Central memory CD4-positive, alpha-beta T cell (primary cell): ENCODE measurements around the gene ZNF688.

Experiments used
- DNase-seq: peaks from one replicate; pipeline ENCODE4 v3.0.0; 2022

ZNF688 gene

GRCh38 chr16:30585022-30585399, 13.5 kb upstream of the ZNF688 start:
- no peak for DNase-seq

DNA sequence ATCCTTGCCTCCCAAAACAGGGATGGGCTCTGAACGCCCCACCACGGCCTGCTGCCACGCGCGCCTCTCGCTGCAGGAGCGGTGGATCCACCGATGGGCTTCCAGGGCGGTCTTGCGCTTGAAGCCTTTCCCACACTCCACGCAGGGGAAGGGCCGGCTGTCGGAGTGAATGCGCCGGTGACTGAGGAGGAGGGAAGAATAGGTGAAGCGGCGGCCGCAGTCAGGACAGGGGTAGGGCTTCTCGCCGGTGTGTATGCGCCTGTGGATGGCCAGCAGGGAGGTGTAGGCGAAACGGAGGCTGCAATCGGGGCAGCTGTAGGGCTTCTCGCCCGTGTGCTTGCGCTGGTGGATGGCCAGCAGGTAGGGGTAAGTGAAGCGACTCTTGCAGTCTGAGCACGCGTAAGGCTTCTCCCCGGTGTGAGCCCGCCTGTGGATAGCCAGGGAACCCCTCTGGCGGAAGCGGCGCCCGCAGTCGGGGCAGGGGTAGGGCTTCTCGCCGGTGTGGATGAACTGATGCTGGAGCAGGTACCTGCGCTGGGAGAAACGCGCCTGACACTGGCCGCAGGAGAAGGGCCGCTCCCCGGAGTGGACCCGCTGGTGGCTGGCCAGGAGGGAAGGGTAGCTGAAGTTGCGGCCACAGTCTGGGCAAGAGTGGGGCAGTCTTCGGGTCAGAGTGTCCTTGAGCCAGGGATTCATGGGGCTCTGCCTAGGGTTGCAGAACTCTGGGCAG, 11.3 kb upstream of the ZNF688 start:
- no peak for DNase-seq

- no peak for DNase-seq
Measured at GRCh38 chr16:30581457-30581856, 9.9 kb upstream of the ZNF688 start.

DNA sequence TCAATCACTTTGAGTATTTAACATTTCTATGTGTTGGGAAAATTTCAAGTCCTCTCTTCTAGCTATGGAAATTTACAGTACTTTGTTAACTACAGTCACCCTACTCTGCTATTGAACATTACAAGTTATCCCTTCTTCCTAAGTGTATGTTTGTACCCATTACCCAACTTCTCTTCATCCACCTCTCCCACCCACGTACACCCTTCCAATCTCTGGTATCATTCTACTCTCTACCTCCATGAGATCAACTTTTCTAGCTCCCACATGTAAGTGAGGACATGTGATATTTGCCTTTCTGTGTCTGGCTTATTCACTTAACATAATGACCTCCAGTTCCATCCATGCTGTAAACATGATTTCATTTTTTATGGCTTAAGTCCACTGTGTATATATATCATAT, 3.2 kb upstream of the ZNF688 start:
- DNase-seq: no peak

- no peak for DNase-seq
Measured at GRCh38 chr16:30570636-30571444, 674 bp downstream of the ZNF688 start.

GRCh38 chr16:30569746-30570635, 1.5 kb downstream of the ZNF688 start:
- DNase-seq: no peak

GRCh38 chr16:30569281-30569680, 2.2 kb downstream of the ZNF688 start:
- no peak for DNase-seq

GRCh38 chr16:30567991-30568638, 3.4 kb downstream of the ZNF688 start:
- peak; percentile 76 for DNase-seq

- peak; percentile 71 for DNase-seq
Measured at GRCh38 chr16:30567160-30567990, 4.1 kb downstream of the ZNF688 start.

DNA sequence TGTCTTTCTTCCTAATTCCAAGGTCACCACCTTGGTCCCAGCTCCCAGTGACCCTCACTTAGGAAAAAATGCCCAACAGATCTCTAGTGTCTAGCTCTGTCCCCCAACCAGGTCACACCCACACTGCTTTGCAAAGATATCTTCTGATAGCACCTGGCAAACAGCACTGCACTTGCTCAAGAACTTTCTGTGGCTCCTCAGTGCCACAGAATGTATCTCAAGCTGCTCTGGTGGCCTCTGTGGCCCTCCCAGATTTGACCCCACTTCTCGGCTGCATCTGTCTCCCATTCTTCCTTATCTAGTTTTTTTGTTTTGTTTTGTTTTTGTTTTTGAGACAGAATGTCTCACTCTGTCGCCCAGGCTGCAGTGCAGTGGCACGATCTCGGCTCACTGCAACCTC, 5.0 kb downstream of the ZNF688 start:
- no peak for DNase-seq

DNA sequence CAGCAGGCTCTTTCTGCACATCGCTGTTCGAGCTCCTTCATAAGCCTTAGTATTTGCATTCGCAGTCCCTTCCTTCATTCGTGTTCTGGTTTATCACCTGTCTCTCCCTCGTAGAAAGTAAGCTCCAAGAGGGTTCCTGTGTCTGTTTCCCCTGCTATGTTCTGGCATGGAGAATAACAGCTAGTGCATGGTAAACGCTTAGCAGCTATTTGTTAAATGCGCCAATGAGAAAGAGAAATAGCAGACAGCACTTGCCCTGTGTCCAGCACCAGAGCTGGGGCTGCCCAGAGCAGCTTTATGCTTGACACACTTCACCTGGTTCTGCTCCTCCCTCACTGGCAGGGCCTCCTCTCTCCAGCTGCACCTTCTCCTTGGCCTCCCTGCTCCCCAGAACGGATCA, 5.5 kb downstream of the ZNF688 start:
- no peak for DNase-seq

DNA sequence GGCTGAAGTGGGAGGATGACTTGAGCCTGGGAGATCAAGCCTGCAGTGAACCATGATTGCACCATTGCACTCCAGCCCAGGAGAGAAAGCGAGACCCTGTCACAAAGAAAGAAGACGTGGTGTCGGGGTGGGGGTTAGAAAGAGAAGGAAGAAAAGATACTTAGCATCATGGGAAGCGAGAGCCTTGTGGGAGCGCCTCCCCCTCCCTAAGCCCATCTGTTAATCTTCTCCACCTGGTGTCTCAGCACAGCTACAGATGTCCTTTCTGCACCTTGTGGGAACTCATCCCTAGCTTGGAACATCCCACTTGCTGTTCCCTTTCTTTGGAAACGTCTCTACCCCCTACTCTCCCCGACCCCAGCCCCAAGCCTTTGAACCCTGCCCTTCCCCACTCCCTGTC, 6.0 kb downstream of the ZNF688 start:
- no peak for DNase-seq

GRCh38 chr16:30562021-30562420, 9.5 kb downstream of the ZNF688 start:
- DNase-seq: no peak

- DNase-seq: no peak
Measured at GRCh38 chr16:30561089-30561816, 10.3 kb downstream of the ZNF688 start.

DNA sequence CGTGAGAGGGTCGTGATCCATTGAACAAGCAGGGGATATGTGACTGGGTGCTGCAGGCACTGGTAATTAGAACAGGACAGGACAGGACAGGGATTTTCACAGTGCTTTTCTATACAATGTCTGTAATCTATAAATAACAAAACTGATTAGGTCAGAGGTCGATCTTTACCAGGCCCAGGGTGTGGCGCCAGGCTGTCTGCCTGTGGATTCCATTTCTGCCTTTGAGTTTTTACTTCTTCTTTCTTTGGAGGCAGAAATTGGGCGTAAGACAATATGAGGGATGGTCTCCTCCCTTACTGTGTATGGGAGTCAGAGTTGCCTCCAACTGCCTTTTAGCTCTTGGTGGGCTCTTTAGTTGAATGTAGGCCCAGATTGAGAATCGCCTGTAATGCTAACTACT, 11.8 kb downstream of the ZNF688 start:
- no peak for DNase-seq

GRCh38 chr16:30558789-30559377, 12.6 kb downstream of the ZNF688 start:
- DNase-seq: no peak

DNA sequence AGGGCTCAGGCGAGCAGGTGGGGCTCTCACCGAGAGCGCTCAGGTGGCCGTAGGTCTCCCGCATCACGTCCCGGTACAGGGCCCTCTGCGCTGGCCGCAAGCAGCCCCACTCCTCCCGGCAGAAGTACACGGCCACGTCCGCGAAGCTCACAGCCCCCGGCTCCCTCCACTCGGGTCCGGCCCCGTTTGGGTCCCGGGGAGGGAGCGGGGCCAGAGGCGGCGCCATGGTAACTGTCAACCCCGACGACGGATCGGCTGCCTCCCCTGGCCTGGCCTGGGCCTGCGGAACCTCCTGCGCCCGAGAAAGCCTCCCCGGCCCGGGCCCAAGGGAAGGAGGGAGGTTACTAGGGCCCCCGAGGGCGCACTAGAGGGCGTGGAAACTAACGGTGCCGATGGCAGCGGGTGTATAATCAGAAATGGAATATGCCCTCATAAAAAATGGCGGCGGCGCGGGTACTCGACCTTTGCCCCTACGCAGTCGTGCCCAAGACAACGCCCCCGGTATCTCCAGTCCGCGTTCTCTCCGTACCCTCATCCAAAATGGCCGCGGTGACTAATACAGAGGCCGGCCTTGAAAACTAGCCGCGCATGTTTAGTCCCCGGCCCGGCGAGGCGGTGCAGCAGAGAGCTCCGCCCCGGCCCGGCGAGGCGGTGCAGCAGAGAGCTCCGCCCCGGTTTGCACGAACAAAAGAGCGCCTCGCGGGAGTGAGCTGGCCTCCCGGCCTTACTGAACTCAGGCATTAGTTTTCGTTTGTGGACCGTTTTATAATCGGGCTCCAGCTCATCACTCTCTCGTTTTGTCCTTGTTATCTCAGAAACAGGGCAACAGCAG, 13.3 kb downstream of the ZNF688 start, which contains the start of gene ZNF764:
ZNF764 (minus strand) TSS at position 418 of the 832 bp plus-strand sequence; CDS start at position 226, 192 bp downstream.
- peak; percentile 96 for DNase-seq

DNA sequence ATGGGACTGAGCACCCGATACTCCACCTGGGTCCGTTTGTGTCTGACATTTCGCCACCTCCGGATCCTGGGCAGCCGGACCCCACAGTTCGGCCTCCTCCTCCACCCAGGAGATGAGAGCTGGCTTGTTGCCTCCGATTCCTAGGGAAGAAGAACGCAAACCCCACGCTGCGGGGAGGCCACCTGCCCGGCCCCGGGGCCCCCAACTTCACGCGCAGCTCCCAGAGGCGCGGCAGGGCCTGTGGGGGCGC, 13.9 kb downstream of the ZNF688 start:
- no peak for DNase-seq

DNA sequence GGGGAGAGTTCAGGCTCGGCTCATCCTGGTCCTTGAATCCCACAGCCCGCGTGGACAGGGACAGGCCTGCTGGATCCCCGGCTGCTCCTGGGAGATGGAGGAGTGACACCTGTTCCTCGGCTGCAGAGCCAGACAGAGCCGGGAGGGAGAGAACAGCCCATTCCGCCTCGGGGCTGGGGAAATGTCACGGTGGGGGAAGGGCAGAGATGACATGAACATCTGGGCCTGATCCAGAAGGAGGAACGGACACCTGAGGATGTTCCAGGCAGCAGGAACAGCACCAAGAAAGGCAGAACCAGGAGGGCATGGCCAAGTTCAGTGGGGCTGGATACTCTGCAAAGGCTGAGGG, 15.4 kb downstream of the ZNF688 start:
- DNase-seq: no peak
